ENCODE measurements around the gene OSBPL7. TPM values are rescaled to one million over a fixed set of nuclear protein-coding genes. Genes with fewer than 3 reads are reported as not detected.
A peak's percentile ranks its signal among the peaks of the same experiment; 100 is the strongest.

OSBPL7 gene
- total RNA-seq, 4 donors from 2014 or later = 8.6 to 19.5 (median 11.2) TPM

DNA sequence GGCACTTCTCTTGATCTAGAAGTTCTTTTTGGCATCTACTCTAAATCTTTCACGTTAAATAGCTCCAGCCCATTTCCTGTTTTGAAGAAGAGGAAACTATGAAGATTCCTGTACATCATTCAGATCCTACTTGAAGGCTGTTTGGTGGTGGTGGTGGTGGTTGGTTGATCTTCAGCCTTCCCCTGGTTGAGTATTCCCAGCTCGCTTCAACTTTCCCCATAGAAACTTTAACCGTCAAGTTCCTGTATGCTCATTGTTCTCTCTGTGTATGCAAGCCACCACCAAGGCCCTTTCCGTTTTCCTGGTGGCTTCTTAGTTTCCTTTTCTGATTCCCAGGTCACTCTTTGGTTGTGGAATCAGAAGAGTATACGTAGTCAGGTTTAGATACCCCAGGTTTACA, 13.2 kb upstream of the OSBPL7 start:
- Histone ChIP-seq H3K4me1 (peaks cover 0 to 38% (median 19%) of the 10 kb centered on the region in 4 donors), H3K36me3 (peaks cover 0 to 46% (median 0%) of the 10 kb centered on the region in 3 donors), H3K27me3 (no peaks in the 10 kb centered on the region), H3K4me3 (no peak overlapping the region), H3K9me3 (no peaks in the 10 kb centered on the region), H3K27ac (no peak overlapping the region)
- 60 to 64% methylated on average over 5 of the region's 5 CpGs for WGBS, 2 donors
- DNase-seq (ENCODE audit: low spot score in 2 of 2) = no peak
- TF ChIP-seq EP300 (IDR thresholded peaks at IDR 0.05) (no peak), POLR2A (IDR thresholded peaks at IDR 0.05) (no peak)
- TF ChIP-seq, protein P1, sequence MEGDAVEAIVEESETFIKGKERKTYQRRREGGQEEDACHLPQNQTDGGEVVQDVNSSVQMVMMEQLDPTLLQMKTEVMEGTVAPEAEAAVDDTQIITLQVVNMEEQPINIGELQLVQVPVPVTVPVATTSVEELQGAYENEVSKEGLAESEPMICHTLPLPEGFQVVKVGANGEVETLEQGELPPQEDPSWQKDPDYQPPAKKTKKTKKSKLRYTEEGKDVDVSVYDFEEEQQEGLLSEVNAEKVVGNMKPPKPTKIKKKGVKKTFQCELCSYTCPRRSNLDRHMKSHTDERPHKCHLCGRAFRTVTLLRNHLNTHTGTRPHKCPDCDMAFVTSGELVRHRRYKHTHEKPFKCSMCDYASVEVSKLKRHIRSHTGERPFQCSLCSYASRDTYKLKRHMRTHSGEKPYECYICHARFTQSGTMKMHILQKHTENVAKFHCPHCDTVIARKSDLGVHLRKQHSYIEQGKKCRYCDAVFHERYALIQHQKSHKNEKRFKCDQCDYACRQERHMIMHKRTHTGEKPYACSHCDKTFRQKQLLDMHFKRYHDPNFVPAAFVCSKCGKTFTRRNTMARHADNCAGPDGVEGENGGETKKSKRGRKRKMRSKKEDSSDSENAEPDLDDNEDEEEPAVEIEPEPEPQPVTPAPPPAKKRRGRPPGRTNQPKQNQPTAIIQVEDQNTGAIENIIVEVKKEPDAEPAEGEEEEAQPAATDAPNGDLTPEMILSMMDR (IDR thresholded peaks at IDR 0.05) = no peak

DNA sequence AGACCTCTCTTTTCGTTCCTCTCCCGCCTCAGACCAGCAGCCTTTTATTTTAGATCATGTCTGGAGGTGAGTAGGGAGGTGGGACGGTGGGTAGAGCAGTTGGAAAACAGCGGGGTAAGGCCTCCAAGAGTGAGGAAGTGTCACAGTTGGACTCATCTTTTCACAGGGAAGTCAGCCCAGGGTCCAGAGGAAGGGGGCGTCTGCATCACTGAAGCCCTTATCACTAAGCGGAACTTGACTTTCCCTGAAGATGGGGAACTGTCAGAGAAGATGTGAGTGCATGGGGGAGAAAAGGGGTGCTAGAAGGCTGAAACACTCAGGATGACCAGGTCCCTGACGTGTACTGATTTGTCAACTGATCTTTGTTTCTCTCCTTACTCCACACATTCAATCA, 10.3 kb upstream of the OSBPL7 start:
- H3K4me3 ChIP-seq = peak overlapping the region; percentile 73 to 86 (median 74)
- H3K27ac ChIP-seq = peak overlapping the region in 1 of 4 donors; percentile 87
- peaks cover 0 to 40% (median 1%) of the 10 kb centered on the region in 3 donors for H3K36me3 ChIP-seq
- no peaks in the 10 kb centered on the region for H3K9me3 ChIP-seq
- TF ChIP-seq, protein P1 (IDR thresholded peaks at IDR 0.05) = no peak
- TF ChIP-seq POLR2A (IDR thresholded peaks at IDR 0.05) (no peak), EP300 (IDR thresholded peaks at IDR 0.05) (no peak)
- peaks cover 0 to 29% (median 19%) of the 10 kb centered on the region in 4 donors for H3K4me1 ChIP-seq
- no peaks in the 10 kb centered on the region for H3K27me3 ChIP-seq
- 9% methylated on average over 7 of the region's 7 CpGs for WGBS, 2 donors
- no peak for DNase-seq (ENCODE audit: low spot score in 2 of 2)

DNA sequence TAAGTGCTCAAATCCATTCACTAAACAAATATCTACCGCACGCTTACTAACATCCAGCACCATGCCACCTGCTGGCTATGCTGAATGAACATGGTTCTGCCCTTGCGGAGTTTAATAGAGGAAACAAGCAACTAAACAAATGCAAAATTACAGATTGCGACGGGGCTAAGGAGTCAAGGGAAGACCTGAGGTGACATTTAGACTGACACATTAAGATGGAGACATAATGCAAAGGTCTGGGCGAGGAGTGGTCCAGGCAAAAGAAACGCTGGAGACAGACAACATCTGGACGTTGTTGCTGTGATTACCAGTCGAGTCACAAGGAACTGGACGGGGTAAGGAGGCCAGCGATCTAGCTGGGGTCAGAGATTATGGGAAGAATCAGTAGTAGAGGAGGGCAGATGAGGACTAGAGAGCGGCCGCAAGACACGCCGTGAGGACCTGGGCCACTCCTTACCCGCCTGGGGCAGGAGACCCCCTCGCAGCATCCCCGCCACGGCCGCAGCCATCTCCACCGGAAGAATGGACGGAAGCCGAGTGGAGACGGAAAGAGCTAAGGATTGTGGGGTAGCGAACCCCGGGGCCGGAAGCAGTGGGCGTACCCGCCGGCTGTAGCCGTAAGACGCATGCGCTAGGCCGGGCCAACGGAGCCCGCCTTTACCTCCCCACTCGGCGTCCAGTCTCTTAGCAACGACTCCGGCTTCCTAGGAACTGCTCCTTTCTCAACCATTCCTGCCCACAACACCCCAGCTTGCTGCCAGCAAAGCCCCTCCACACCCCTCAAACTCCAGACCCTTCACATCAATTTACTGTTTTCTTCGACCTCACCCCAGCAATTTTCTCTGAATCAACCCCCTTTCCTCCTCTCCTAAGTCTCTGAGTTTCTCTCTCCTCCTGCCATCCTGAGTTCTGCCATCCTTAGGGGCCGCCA, 9.7 kb upstream of the OSBPL7 start, which contains the start of the genes LRRC46 and MRPL10:
LRRC46 (plus strand) TSS at position 668 of the 931 bp plus-strand sequence. CDS start 320 bp downstream, outside the sequence.
MRPL10 (minus strand) TSS at position 539 of the 931 bp plus-strand sequence; CDS start at position 509, 30 bp downstream.
- TF ChIP-seq POLR2A (IDR thresholded peaks at IDR 0.05) (peak; percentile 36 to 70), EP300 (IDR thresholded peaks at IDR 0.05) (peak; percentile 90 to 98)
- TF ChIP-seq, protein P1 (IDR thresholded peaks at IDR 0.05) = peak in 2 of 5 experiments; percentile 16 to 49
- peak; percentile 74 to 88 for DNase-seq (ENCODE audit: low spot score in 2 of 2)
- 0 to 1% methylated on average over 39 to 41 of the region's 42 CpGs for WGBS, 2 donors
- no peaks in the 10 kb centered on the region for H3K9me3 ChIP-seq
- peaks cover 0 to 29% (median 19%) of the 10 kb centered on the region in 4 donors for H3K4me1 ChIP-seq
- peak within 1 kb of the TSS; percentile 73 to 86 (median 74) for H3K4me3 ChIP-seq
- H3K36me3 ChIP-seq = peaks cover 0 to 40% (median 8%) of the 10 kb centered on the region in 3 donors
- peak within 1 kb of the TSS; percentile 7 to 87 (median 74) for H3K27ac ChIP-seq
- H3K27me3 ChIP-seq = no peaks in the 10 kb centered on the region

DNA sequence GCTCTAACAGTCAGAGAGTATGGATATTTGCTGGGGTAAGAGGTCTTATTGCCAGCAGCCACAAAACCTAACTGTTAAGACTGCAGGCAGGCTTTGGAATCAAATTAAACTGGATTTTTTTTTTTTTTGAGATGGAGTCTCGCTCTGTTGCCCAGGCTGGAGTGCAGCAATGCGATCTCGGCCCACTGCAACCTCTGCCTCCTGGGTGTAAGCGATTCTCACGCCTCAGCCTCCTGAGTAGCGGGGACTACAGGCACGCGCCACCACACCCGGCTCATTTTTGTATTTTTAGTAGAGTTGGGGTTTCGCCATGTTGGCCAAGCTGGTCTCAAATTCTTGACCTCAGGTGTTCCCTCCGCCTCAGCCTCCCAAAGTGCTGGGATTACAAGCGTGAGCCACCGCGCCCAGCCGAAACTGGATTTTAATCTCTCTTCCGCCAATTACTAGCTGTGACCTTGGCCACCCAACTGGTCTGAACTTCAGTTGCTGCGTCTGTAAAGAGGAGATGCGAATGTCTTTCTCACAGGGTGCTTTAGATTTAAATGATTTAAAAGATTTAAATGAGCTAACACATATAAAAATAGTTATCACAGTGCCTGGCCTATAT, 8.9 kb upstream of the OSBPL7 start:
- TF ChIP-seq EP300 (IDR thresholded peaks at IDR 0.05) (no peak), POLR2A (IDR thresholded peaks at IDR 0.05) (no peak)
- TF ChIP-seq, protein P1 (IDR thresholded peaks at IDR 0.05) = no peak
- WGBS, 2 donors = 73 to 74% methylated on average over 18 of the region's 18 CpGs
- peak overlapping the region; percentile 73 to 86 (median 74) for H3K4me3 ChIP-seq
- peaks cover 0 to 40% (median 13%) of the 10 kb centered on the region in 3 donors for H3K36me3 ChIP-seq
- H3K9me3 ChIP-seq = no peaks in the 10 kb centered on the region
- H3K4me1 ChIP-seq = peaks cover 0 to 29% (median 19%) of the 10 kb centered on the region in 4 donors
- H3K27ac ChIP-seq = peak overlapping the region in 3 of 4 donors; percentile 72 to 87 (median 77)
- no peak for DNase-seq (ENCODE audit: low spot score in 2 of 2)
- H3K27me3 ChIP-seq = no peaks in the 10 kb centered on the region
